ENCODE data around the gene MAP2K2. TPM values are rescaled to one million over a fixed set of nuclear protein-coding genes. Genes with fewer than 3 reads are reported as not detected.
A peak's percentile ranks its signal among the peaks of the same experiment; 100 is the strongest.
"Not testable (repeated sequence)": the region's sequence is repeated elsewhere in the genome, so short reads cannot be mapped to it uniquely, and the experiment has no call there.

Gene MAP2K2
- total RNA-seq, 1 experiment from 2014 or later, result 162 TPM

GRCh38 chr19:4130744-4131438 lies 7.0 kb upstream of the MAP2K2 start:
- DNase-seq (ENCODE audit: low read depth), result peak; percentile 79

DNA sequence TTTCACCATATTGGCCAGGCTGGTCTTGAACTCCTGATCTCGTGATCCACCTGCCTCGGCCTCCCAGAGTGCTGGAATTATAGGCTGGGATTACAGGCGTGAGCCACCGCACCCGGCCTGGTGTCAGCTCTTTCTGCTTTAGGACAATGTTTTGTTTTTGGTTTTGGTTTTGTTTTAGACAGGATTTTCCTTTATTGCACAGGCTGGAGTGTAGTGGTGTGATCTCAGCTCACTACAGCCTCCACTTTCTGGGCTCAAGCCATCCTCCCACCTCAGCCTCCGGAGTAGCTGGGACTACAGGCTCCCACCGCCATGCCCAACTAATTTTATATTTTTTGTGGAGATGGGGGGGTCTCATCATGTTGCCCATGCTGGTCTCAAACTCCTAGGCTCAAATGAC lies 5.1 kb upstream of the MAP2K2 start:
- not testable (repeated sequence) for DNase-seq (ENCODE audit: low read depth)

GRCh38 chr19:4127322-4127721 lies 3.4 kb upstream of the MAP2K2 start:
- not testable (repeated sequence) for DNase-seq (ENCODE audit: low read depth)

DNA sequence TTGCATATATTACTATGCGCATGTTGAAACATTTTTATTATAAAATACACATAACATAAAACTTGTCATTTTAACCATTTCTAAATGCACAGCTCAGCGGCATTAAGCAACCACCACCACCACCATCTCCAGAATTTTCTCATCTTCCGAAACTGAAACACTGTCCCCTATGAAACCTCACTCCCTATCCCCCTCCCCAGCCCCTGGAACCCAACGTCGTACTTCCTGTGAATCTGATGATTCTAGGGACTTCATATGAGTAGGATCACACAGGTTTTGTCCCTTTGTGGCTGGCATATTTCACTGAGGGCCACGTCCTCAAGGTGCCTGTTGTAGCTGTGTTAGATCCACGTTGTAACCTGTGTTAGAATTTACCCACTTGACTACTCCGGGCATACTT lies 716 bp upstream of the MAP2K2 start:
- DNase-seq (ENCODE audit: low read depth), result no peak

DNA sequence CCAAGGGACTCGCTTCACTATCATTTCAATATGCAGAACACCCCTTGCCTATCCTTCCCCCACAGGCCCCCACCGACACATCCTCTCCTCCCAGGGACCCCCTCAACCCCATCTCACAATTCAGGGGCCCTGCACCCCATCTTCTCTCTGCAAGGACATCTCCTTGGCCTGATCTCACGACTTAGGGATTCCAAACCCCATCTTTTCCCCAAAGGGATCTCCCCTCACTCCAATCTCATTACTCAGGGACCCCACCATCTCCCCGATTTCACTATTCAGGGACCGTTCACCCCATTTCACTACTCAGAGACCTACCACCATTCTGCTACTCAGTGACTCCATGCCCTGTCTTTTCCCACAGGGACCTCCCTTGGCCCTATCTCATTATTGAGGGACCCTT lies 1.4 kb downstream of the MAP2K2 start:
- DNase-seq (ENCODE audit: low read depth), result no peak

DNA sequence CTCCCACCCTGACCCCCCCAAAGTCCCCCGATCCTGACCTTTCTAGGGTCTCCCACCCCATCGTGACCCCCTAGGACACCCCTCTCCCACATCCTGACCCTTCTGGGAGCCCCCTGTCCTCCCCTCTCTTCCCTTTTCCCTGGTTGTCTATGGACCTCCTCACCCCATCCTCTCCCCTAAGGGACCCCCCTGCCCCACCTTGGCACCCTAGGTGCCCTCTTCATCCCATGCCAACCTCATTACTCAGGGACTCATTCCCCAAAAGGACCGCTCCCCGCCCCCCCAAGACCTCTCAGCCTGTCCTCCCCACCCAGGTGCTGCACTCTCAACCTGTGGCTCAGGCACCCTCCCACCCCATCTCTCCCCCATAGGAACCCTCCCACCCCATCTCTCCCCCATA lies 2.1 kb downstream of the MAP2K2 start:
- no peak for DNase-seq (ENCODE audit: low read depth)

DNA sequence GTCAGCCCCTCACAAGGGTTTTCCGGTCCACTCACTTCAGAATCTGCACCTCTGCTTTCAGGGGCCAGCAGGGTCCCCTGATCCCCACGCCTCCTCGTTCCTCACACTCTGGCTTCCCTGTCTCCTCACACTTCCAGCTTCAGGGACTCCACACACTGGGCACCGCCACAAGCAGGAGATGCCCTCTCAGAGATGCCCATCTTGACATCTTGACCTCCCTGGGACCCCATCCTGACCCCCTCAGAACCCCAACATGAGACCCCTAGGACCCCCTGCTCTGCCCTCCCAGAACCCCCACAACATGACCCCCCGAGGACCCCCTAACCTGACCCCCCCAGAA lies 2.7 kb downstream of the MAP2K2 start:
- DNase-seq (ENCODE audit: low read depth), result no peak

DNA sequence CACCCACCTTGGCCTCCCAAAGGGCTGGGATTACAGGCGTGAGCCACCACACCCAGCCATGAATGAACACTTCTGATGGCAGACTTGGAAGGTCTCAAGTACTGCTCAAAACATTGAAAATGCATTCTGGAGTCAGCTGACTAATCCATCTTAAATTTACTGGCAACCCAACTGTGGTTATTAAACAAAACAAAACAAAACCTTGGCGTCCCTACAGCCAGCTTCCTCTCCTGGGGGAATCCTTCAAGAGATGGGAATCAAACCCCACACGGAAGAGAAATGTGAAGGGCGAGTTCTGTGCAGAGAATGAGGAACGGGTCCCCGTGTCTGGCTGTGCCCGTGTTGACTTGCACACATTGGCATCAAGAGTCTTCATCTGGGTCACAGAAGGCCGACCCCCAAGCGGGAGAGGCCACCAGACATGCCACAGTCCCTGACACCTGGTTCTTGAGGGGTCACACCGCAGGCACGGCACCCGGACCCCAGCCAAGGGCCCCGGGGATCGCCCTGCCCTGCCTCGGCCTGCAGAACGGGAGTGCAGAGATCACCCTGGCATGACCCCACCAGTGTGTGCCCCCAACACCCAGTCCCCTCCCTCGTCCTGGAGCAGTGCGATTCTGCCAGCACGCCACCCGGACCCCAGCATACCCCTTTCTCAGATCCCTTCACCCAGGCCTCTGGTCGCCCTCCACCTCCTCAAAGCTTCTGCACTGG lies 3.2 kb downstream of the MAP2K2 start:
- peak; percentile 81 for DNase-seq (ENCODE audit: low read depth)

DNA sequence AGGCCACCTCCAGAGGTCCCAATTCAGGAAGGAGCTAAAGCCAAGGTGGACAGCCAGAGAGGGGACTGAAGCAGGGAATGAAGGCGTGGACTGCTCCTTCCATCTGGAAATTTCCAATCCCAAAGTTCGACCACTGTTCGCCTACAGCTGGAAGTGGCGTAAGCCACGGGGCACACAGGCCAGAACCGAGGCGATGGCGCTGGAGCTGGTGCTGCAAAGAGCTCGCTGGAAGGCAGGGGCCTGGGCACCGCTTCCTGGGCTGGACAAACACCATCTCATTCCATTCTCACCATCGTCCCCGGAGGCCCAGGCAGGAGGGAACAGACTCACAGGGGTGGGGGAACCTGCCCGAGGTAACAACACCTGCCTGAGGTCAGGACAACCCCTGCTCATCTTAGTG lies 4.2 kb downstream of the MAP2K2 start:
- DNase-seq (ENCODE audit: low read depth), result no peak

GRCh38 chr19:4115818-4116385 lies 8.0 kb downstream of the MAP2K2 start:
- DNase-seq (ENCODE audit: low read depth), result no peak

GRCh38 chr19:4115050-4115817 lies 8.7 kb downstream of the MAP2K2 start:
- DNase-seq (ENCODE audit: low read depth), result no peak

- DNase-seq (ENCODE audit: low read depth), result no peak
These were observed 9.7 kb downstream of the MAP2K2 start for GRCh38 chr19:4114181-4114580.

DNA sequence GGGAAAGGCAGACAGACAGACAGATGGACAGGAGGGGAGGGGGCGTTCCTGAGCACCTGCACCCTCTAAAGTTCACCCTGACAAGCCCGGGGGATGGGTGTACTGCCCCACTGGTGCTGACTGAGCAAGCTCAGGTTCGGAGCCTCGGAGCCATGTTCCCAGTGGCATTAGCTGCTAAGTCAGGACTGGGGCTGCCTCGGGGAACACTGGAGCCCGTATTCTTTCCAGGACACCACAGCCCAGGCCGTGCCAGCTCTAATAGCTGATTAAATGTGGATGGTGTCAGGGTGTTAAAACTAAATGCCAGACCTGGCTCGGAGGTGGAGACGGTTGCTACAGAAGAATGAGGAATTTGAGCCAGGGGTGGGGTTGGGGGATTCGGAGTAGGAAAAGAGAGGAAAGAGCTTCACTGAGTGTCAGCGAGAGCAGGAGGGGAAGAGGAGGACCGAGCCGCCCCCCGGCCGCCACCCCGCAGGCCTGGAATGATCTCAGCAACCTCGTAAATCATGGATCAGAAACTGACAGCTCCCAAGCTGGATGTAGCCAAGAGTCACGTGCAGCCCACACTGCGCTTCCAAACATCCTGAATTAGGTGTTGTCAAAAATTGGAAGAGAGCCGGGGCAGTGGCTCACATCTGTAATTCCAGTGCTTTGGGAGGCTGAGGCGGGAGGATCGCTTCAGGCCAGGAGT lies 10.4 kb downstream of the MAP2K2 start:
- DNase-seq (ENCODE audit: low read depth), result no peak

DNA sequence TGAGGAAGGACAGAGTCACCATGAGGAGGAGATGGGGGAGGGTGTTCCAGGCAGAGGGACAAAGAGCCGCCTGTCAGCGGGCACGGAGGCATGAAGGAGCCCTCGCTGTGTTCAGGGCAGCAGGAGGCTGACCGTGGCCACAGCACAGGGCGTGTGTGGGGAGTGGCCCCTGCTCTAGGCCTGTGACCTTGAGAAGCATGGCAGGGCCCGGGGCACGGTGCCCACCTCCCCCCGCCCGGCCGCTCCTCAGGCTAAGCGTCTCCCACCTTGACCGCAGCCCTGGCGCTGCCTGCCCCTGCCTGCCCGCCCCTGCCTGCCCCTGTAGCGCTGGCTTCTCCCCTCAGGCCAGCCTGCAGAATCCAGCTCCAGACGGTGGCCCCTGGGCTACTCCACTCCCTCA lies 11.6 kb downstream of the MAP2K2 start:
- no peak for DNase-seq (ENCODE audit: low read depth)

- no peak for DNase-seq (ENCODE audit: low read depth)
These were observed 14.3 kb downstream of the MAP2K2 start for GRCh38 chr19:4109626-4109945.

DNA sequence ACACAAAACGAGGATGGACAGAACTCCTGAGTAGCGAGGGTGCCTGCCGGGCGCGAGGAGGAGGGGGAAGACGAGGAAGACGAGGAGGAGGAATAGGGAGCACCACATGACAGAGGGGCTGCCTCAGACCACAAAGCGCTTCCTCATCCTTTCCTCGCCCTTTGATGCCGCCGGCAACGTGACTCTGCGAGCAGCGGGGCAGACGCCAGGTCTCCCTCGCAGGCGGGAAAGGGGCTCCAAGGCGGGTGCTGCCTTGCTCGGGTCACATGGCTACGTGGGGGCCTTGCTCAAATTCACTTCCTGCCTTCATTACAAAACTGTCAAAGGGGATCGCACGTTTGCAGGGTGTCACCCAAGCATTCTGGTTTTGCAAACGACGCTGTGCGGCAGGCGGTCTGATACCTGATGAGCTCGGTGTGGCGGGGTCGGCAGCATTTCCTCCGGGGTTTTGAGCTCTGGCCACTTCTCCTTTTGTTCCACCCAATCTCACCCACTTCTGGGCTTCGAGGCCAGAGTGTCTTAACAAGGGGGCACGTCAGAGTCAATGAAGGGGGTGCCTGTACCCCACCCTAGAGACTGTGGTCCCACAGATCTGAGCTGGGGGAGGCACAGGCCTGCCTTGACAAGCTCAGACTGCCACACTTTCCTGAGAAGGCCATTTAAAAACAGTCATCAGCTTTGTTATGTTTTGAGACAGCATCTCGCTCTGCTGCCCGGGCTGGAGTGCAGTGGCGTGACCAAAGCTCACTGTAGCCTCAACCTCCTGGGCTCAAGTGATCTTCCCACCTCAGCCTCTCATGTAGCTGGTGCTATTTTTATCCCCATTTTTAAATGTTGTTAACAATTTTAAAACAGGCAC lies 14.9 kb downstream of the MAP2K2 start:
- DNase-seq (ENCODE audit: low read depth), result no peak

DNA sequence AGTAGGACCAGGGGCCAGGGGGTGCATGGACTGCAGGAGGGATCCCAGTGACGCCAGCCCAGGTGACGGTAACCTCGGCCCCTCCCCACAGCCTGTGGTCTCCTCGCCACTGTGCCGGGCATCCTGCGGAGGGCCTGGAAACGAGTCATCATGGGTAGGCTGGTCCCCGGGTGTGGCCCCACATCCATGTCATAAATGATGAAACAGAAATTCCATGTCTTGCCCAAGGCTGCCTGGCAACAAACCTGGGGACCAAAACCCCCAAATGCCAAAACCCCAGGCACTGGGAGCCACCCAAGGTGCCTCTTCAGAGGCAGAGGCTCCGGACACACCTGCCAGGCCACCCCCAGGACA lies 20.9 kb downstream of the MAP2K2 start:
- peak; percentile 38 for DNase-seq (ENCODE audit: low read depth)

DNA sequence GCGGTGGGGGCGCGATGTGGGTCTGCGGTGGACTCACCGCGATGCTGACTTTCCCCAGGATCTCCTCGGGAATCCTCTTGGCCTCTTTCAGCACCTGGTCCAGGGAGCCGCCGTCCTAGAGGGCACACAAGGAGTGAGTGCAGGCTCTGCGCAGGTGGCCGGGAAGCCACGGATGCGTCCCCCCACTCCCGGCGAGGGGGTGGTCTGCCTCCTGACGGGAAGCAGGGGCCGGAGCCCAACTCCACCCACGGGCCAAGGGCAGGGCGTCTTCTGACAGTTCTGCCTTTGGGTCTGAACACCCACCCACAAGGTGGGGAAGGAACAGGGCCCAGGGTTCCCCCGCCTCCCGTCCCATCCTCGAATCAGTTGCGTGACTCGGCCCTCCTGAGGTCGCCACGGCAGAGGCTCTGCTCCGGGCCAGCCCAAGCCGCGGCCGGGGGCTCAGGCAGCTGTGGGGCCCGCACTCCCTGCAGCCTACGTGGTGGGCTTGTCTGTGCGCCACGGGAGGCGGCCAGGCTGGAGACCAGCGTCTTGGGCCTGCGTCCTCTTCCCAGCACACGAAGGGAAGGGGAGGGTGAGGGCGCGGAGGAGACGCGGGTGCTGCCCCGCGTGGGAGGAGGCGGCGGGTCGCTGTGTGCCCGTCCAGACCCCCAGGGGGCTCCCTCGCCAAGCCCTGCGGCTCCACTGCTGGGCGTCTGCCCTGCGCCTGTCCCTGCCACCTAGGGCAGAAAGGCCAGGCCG lies 21.4 kb downstream of the MAP2K2 start:
- no peak for DNase-seq (ENCODE audit: low read depth)

GRCh38 chr19:4101496-4101770 lies 22.5 kb downstream of the MAP2K2 start:
- no peak for DNase-seq (ENCODE audit: low read depth)

DNA sequence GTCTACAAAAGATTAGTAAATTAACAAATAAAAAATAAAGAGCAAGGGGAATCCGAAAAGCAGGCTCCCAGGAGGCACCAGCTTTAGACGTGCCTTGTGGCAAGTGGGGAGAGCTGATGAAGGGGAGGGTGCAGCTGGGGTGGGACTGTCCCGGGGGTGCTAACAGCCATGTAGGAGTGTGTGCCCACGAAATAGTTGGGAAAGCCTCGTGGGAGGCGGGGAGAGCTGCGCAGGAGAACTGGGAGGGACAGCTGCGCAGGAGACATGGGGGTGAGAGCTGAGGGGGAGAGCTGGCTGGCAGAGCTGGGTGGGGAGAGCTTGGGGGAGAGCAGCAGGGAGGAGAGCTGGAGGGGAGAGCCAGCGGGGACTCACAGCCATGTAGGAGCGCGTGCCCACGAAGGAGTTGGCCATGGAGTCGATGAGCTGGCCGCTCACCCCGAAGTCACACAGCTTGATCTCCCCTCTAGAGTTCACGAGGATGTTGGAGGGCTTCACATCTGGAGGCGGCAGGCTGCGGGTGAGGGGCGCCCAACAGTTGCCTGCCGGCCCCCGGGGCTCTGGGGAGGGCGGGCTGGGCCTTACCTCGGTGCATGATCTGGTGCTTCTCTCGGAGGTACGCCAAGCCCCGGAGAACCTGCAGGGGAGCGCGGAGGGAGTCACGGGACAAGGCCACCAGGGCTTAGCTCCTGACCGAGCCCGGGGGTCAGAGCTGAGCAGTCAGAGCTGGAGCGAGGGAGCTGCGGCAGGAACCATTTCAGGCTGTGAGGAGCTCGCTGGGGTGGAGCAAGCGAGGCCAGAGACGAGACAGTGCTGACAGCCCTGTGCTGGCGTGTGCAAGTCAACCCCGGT lies 23.1 kb downstream of the MAP2K2 start:
- no peak for DNase-seq (ENCODE audit: low read depth)
